SK-N-SH treated with all-trans-retinoic acid at 6 μM for 48 hours (cell line): ENCODE measurements around the gene PRRC2A.

Experiments
- ATAC-seq: fragments of 200-7000 bp; cut with Tn5 transposase; 3 replicates; pipeline ENCODE4 v1.9.1; 2020; ENCODE audit warnings: mild to moderate bottlenecking, moderate library complexity
- ARNTL ChIP-seq: fragments of 450-650 bp; formaldehyde crosslinking; IDR thresholded peaks from 2 replicates; pipeline ENCODE4 v1.5.0; 2020; ENCODE audit warnings: low read depth, mild to moderate bottlenecking, moderate library complexity, borderline replicate concordance
- BACH2 ChIP-seq: fragments of 250-450 bp; sonication (Bioruptor Pico); IDR thresholded peaks from 2 replicates; pipeline ENCODE4 v1.9.0; 2021; ENCODE audit warnings: mild to moderate bottlenecking, borderline replicate concordance
- ESRRG ChIP-seq: fragments of 250-450 bp; sonication (Bioruptor Pico); IDR thresholded peaks from 2 replicates; pipeline ENCODE4 v1.6.1; 2021; ENCODE audit warnings: mild to moderate bottlenecking
- GLIS3 ChIP-seq: fragments of 250-450 bp; sonication (Bioruptor Pico); IDR thresholded peaks from 2 replicates; pipeline ENCODE4 v1.5.0; 2020; ENCODE audit warnings: mild to moderate bottlenecking, moderate library complexity
- PPARA ChIP-seq: fragments of 250-450 bp; sonication (Bioruptor Pico); IDR thresholded peaks from 2 replicates; pipeline ENCODE4 v1.5.0; 2020; ENCODE audit warnings: mild to moderate bottlenecking, borderline replicate concordance
- RARB ChIP-seq: fragments of 250-450 bp; sonication (Bioruptor Pico); IDR thresholded peaks from 2 replicates; pipeline ENCODE4 v1.8.0; 2021; ENCODE audit warnings: mild to moderate bottlenecking, moderate library complexity
- SNAI2 ChIP-seq: fragments of 250-450 bp; sonication (Bioruptor Pico); IDR thresholded peaks from 2 replicates; pipeline ENCODE4 v1.5.0; 2020; ENCODE audit warnings: mild to moderate bottlenecking, moderate library complexity
- TCF4 ChIP-seq: fragments of 250-450 bp; sonication (Bioruptor Pico); IDR thresholded peaks from 2 replicates; pipeline ENCODE4 v1.8.0; 2021; ENCODE audit warnings: mild to moderate bottlenecking, moderate library complexity, borderline replicate concordance
- TOX ChIP-seq: fragments of 250-450 bp; sonication (Bioruptor Pico); IDR thresholded peaks from 2 replicates; pipeline ENCODE4 v1.8.0; 2021; ENCODE audit warnings: mild to moderate bottlenecking, moderate library complexity, borderline replicate concordance
- ZC3H10 ChIP-seq: fragments of 250-450 bp; sonication (Bioruptor Pico); IDR thresholded peaks from 2 replicates; pipeline ENCODE4 v1.5.1; 2021; ENCODE audit warnings: mild to moderate bottlenecking, moderate library complexity
- ZFP3 ChIP-seq: fragments of 250-450 bp; sonication (Bioruptor Pico); IDR thresholded peaks from 2 replicates; pipeline ENCODE4 v1.5.0; 2020; ENCODE audit warnings: mild to moderate bottlenecking, moderate library complexity
- ZFP30 ChIP-seq: fragments of 450-650 bp; formaldehyde crosslinking; IDR thresholded peaks from 2 replicates; pipeline ENCODE4 v1.5.0; 2022; ENCODE audit warnings: mild to moderate bottlenecking, moderate library complexity
- ZNF565 ChIP-seq: fragments of 450-650 bp; formaldehyde crosslinking; conservative IDR thresholded peaks from 2 replicates; pipeline ENCODE4 v1.5.0; 2020; ENCODE audit warnings: low read depth, mild to moderate bottlenecking, moderate library complexity
- ZNF70 ChIP-seq: fragments of 450-650 bp; formaldehyde crosslinking; IDR thresholded peaks from 2 replicates; pipeline ENCODE4 v1.5.0; 2020; ENCODE audit warnings: mild to moderate bottlenecking, moderate library complexity
- ZNF8 ChIP-seq: fragments of 450-650 bp; formaldehyde crosslinking; IDR thresholded peaks from 2 replicates; pipeline ENCODE4 v1.5.0; 2020; ENCODE audit warnings: mild to moderate bottlenecking, moderate library complexity
- TF ChIP-seq, protein P1 (sequence below): fragments of 250-450 bp; sonication (Bioruptor Pico); IDR thresholded peaks from 2 replicates; pipeline ENCODE4 v1.5.1; 2020; ENCODE audit warnings: low read depth, mild to moderate bottlenecking, moderate library complexity
- TF ChIP-seq, protein P2 (sequence below): fragments of 250-450 bp; sonication (Bioruptor Pico); IDR thresholded peaks from 2 replicates; pipeline ENCODE4 v1.5.0; 2020; ENCODE audit warnings: mild to moderate bottlenecking, moderate library complexity
- TF ChIP-seq, protein P3 (sequence below): fragments of 250-450 bp; sonication (Bioruptor Pico); IDR thresholded peaks from 2 replicates; pipeline ENCODE4 v1.5.1; 2021; ENCODE audit warnings: mild to moderate bottlenecking, moderate library complexity
- TF ChIP-seq, protein P4 (sequence below): fragments of 250-450 bp; sonication (Bioruptor Pico); IDR thresholded peaks from 2 replicates; pipeline ENCODE4 v1.8.0; 2020; ENCODE audit warnings: mild to moderate bottlenecking, moderate library complexity, borderline replicate concordance
- TF ChIP-seq, protein P5 (sequence below): fragments of 250-450 bp; sonication (Bioruptor Pico); IDR thresholded peaks from 2 replicates; pipeline ENCODE4 v1.8.0; 2021; ENCODE audit warnings: low read depth, mild to moderate bottlenecking, moderate library complexity, borderline replicate concordance

The PRRC2A gene

DNA sequence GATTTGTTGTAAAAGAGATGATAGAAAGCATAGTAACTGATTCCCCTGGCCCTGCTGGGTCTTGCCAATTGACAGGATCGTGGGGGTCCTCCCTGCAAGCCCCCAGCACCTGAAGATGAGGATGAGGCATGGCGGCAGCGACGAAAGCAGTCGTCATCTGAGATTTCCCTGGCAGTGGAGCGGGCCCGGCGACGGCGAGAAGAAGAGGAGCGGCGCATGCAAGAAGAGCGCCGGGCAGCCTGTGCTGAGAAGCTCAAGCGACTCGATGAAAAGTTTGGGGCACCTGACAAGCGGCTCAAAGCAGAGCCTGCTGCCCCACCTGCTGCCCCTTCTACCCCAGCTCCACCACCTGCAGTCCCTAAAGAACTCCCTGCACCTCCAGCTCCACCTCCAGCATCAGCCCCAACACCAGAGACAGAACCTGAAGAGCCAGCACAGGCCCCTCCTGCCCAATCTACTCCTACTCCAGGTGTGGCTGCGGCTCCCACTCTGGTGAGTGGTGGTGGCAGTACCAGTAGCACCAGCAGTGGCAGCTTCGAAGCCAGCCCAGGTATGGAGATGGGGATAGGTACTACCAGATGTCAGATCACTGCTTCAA lies 7.3 kb downstream of the PRRC2A start:
- TF ChIP-seq, protein P1, sequence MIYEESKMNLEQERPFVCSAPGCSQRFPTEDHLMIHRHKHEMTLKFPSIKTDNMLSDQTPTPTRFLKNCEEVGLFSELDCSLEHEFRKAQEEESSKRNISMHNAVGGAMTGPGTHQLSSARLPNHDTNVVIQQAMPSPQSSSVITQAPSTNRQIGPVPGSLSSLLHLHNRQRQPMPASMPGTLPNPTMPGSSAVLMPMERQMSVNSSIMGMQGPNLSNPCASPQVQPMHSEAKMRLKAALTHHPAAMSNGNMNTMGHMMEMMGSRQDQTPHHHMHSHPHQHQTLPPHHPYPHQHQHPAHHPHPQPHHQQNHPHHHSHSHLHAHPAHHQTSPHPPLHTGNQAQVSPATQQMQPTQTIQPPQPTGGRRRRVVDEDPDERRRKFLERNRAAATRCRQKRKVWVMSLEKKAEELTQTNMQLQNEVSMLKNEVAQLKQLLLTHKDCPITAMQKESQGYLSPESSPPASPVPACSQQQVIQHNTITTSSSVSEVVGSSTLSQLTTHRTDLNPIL (CRISPR knock-in tag), result no peak
- TF ChIP-seq RARB (CRISPR knock-in tag) (no peak), ZFP30 (CRISPR knock-in tag) (no peak), PPARA (CRISPR knock-in tag) (no peak), ZFP3 (CRISPR knock-in tag) (no peak), ZNF8 (no peak), ARNTL (CRISPR knock-in tag) (no peak), SNAI2 (no peak), GLIS3 (no peak), ZNF70 (no peak), TOX (CRISPR knock-in tag) (no peak), BACH2 (CRISPR knock-in tag) (no peak), TCF4 (no peak), ESRRG (CRISPR knock-in tag) (no peak)
- TF ChIP-seq, protein P2, sequence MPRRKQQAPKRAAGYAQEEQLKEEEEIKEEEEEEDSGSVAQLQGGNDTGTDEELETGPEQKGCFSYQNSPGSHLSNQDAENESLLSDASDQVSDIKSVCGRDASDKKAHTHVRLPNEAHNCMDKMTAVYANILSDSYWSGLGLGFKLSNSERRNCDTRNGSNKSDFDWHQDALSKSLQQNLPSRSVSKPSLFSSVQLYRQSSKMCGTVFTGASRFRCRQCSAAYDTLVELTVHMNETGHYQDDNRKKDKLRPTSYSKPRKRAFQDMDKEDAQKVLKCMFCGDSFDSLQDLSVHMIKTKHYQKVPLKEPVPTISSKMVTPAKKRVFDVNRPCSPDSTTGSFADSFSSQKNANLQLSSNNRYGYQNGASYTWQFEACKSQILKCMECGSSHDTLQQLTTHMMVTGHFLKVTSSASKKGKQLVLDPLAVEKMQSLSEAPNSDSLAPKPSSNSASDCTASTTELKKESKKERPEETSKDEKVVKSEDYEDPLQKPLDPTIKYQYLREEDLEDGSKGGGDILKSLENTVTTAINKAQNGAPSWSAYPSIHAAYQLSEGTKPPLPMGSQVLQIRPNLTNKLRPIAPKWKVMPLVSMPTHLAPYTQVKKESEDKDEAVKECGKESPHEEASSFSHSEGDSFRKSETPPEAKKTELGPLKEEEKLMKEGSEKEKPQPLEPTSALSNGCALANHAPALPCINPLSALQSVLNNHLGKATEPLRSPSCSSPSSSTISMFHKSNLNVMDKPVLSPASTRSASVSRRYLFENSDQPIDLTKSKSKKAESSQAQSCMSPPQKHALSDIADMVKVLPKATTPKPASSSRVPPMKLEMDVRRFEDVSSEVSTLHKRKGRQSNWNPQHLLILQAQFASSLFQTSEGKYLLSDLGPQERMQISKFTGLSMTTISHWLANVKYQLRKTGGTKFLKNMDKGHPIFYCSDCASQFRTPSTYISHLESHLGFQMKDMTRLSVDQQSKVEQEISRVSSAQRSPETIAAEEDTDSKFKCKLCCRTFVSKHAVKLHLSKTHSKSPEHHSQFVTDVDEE (CRISPR knock-in tag), result no peak
- TF ChIP-seq, protein P3, sequence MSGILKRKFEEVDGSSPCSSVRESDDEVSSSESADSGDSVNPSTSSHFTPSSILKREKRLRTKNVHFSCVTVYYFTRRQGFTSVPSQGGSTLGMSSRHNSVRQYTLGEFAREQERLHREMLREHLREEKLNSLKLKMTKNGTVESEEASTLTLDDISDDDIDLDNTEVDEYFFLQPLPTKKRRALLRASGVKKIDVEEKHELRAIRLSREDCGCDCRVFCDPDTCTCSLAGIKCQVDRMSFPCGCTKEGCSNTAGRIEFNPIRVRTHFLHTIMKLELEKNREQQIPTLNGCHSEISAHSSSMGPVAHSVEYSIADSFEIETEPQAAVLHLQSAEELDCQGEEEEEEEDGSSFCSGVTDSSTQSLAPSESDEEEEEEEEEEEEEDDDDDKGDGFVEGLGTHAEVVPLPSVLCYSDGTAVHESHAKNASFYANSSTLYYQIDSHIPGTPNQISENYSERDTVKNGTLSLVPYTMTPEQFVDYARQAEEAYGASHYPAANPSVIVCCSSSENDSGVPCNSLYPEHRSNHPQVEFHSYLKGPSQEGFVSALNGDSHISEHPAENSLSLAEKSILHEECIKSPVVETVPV, result no peak
- TF ChIP-seq, protein P4, sequence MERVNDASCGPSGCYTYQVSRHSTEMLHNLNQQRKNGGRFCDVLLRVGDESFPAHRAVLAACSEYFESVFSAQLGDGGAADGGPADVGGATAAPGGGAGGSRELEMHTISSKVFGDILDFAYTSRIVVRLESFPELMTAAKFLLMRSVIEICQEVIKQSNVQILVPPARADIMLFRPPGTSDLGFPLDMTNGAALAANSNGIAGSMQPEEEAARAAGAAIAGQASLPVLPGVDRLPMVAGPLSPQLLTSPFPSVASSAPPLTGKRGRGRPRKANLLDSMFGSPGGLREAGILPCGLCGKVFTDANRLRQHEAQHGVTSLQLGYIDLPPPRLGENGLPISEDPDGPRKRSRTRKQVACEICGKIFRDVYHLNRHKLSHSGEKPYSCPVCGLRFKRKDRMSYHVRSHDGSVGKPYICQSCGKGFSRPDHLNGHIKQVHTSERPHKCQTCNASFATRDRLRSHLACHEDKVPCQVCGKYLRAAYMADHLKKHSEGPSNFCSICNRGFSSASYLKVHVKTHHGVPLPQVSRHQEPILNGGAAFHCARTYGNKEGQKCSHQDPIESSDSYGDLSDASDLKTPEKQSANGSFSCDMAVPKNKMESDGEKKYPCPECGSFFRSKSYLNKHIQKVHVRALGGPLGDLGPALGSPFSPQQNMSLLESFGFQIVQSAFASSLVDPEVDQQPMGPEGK (CRISPR knock-in tag), result no peak
- TF ChIP-seq, all 23 proteins: peak for 0
- ATAC-seq, result no peak

DNA sequence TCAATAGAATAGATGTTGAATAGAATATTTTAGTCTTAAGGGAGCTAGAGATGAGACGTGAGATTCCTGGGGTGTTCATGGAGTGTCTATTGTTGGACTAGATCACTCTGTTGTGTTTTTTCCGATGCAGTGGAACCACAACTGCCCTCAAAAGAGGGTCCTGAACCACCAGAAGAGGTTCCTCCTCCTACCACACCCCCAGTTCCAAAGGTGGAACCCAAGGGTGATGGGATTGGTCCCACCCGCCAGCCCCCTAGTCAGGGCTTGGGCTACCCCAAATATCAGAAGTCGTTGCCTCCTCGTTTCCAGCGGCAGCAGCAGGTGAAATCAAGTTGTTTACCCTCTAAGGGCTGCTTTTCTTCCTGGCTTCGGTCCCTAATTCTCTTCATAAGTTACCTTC lies 8.5 kb downstream of the PRRC2A start:
- no peak for ATAC-seq
- TF ChIP-seq ZFP3 (CRISPR knock-in tag) (no peak), GLIS3 (no peak), ZC3H10 (CRISPR knock-in tag) (no peak), RARB (CRISPR knock-in tag) (no peak), ARNTL (CRISPR knock-in tag) (no peak), BACH2 (CRISPR knock-in tag) (no peak)

DNA sequence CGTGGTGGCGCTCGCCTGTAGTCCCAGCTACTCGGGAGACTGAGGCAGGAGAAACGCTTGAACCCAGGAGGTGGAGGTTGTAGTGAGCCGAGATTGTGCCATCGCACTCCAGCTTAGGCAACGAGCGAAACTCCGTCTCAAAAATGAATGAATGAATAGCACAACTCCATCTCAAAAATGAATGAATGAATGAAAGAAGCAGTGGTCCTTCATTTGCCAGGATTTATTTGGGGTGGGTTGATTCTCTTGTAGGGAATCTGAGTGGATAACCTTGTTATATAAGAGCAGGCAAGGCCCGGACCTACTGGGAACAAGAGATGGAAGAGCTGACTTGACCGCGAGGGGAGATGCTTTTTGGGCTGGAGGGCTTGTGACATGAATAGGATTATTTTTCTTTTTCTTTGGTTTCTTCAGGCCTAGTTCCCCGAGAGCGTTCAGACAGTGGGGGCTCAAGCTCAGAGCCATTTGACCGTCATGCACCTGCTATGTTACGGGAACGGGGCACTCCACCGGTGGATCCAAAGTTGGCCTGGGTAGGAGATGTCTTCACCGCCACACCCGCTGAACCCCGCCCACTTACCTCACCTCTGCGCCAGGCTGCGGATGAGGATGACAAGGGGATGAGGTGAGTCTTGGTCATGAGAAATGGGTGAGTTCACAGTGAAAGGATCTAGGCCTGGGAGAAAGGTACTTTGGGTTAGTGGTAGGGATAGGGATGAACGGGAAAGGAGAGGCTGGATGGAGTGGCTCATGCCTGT lies 9.8 kb downstream of the PRRC2A start:
- TF ChIP-seq PPARA (CRISPR knock-in tag) (no peak), ESRRG (CRISPR knock-in tag) (no peak), ZFP3 (CRISPR knock-in tag) (no peak), GLIS3 (no peak), RARB (CRISPR knock-in tag) (no peak), ZNF70 (no peak), ZNF565 (CRISPR knock-in tag) (no peak), TOX (CRISPR knock-in tag) (no peak), ZFP30 (CRISPR knock-in tag) (no peak), SNAI2 (no peak)
- TF ChIP-seq, protein P4 (CRISPR knock-in tag), result no peak
- TF ChIP-seq, protein P5, sequence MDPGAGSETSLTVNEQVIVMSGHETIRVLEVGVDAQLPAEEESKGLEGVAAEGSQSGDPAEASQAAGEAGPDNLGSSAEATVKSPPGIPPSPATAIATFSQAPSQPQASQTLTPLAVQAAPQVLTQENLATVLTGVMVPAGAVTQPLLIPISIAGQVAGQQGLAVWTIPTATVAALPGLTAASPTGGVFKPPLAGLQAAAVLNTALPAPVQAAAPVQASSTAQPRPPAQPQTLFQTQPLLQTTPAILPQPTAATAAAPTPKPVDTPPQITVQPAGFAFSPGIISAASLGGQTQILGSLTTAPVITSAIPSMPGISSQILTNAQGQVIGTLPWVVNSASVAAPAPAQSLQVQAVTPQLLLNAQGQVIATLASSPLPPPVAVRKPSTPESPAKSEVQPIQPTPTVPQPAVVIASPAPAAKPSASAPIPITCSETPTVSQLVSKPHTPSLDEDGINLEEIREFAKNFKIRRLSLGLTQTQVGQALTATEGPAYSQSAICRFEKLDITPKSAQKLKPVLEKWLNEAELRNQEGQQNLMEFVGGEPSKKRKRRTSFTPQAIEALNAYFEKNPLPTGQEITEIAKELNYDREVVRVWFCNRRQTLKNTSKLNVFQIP (CRISPR knock-in tag), result no peak
- TF ChIP-seq, protein P3, result no peak
- ATAC-seq, result no peak
